K562 (cell line): ENCODE data around the gene SLC16A1. TPM values are rescaled to one million over a fixed set of nuclear protein-coding genes. Genes with fewer than 3 reads are reported as not detected.

Experiments
- BDP1 ChIP-seq: IDR thresholded peaks from 3 replicates; pipeline ENCODE4 v1.6.1; 2011; ENCODE audit not compliant: insufficient read length, insufficient read depth
- ETS1 ChIP-seq: conservative IDR thresholded peaks from 2 replicates; pipeline ENCODE4 v1.6.1; 2011; ENCODE audit warnings: low read depth, mild to moderate bottlenecking, low read length; ENCODE audit not compliant: control insufficient read depth
- MYBL2 ChIP-seq, 2 experiments: fragments of 450-650 bp in 1 of 2; sonication (generic) in 1 of 2; formaldehyde crosslinking in 1 of 2; IDR thresholded peaks; 2 replicates each; pipeline versions ENCODE4 v1.6.1 to v1.8.1; 2017 to 2022; ENCODE audit warnings: borderline replicate concordance in 1 of 2, inconsistent platforms in 1 of 2, low read depth in 1 of 2, mild to moderate bottlenecking in 1 of 2, missing genetic modification reagents in 1 of 2, moderate library complexity in 1 of 2
- NR4A1 ChIP-seq, 2 experiments: fragments of 250-450 bp in 1 of 2; fragments of 450-650 bp in 1 of 2; sonication (Bioruptor Pico) in 1 of 2; IDR thresholded peaks; 2 replicates each; pipeline versions ENCODE4 v1.4.0 to v1.6.1; 2016 to 2020; ENCODE audit warnings: mild to moderate bottlenecking in 2 of 2, missing compliant biosample characterization in 1 of 2, missing genetic modification characterization in 1 of 2, moderate library complexity in 1 of 2
- RFX5 ChIP-seq: IDR thresholded peaks from 2 replicates; pipeline ENCODE4 v1.6.1; 2011; ENCODE audit warnings: low read depth, mild to moderate bottlenecking, improper control_type of control experiment, low read length
- SMARCE1 ChIP-seq: fragments of 450-650 bp; IDR thresholded peaks from 2 replicates; pipeline ENCODE4 v1.7.1; 2016; ENCODE audit warnings: mild to moderate bottlenecking
- TFE3 ChIP-seq: fragments of 450-650 bp; formaldehyde crosslinking; IDR thresholded peaks from 2 replicates; pipeline ENCODE4 v1.4.0; 2020; ENCODE audit warnings: mild to moderate bottlenecking, mixed read lengths
- TSC22D4 ChIP-seq: fragments of 450-650 bp; IDR thresholded peaks from 2 replicates; pipeline ENCODE4 v1.6.1; 2016; ENCODE audit warnings: missing genetic modification characterization, missing biosample characterization, control low read depth
- XRCC4 ChIP-seq: IDR thresholded peaks from one replicate; pipeline ENCODE4 v1.6.1; 2011; ENCODE audit not compliant: insufficient read depth, insufficient read length; ENCODE audit errors: extremely low read depth
- ZKSCAN3 ChIP-seq: fragments of 250-450 bp; sonication (Bioruptor Pico); IDR thresholded peaks from 2 replicates; pipeline ENCODE4 v1.4.0; 2020
- ZNF165 ChIP-seq: fragments of 250-450 bp; sonication (Bioruptor Pico); IDR thresholded peaks from 2 replicates; pipeline ENCODE4 v1.4.0; 2020; ENCODE audit warnings: borderline replicate concordance
- ZNF589 ChIP-seq: fragments of 200-800 bp; sonication (Bioruptor generic); IDR thresholded peaks from 2 replicates; pipeline ENCODE4 v1.6.1; 2016; ENCODE audit warnings: low read depth, missing genetic modification characterization, missing compliant biosample characterization
- polyA plus RNA-seq, 8 experiments: library from polyadenylated mRNA; depleted of rRNA in 4 of 8; stranded (reverse) in 5 of 8; unstranded in 3 of 8; fragments of >200 nt; fragmentation: Nextera tagmentation in 2 of 8; fragmentation: Illumina TruSeq in 1 of 8; extraction: Ambion mirVana in 2 of 8; extraction: Trizol in 1 of 8; gene quantifications; 2 replicates each; pipeline versions ENCODE4 v1.2.1 to v1.2.3, GENCODE V29; 2011 to 2014; ENCODE audit warnings: inconsistent platforms in 1 of 8, missing spikeins in 1 of 8
- total RNA-seq, 7 experiments: library from RNA; depleted of rRNA in 6 of 7; stranded (reverse); fragments of >200 nt in 6 of 7; fragmentation: Illumina TruSeq in 2 of 7; extraction: Trizol in 2 of 7; gene quantifications; 2 replicates each; pipeline versions ENCODE4 v1.2.1 to v1.2.3, GENCODE V29; 2011 to 2021; ENCODE audit warnings: low replicate concordance in 1 of 7
- TF ChIP-seq, protein P1 (sequence below): sonication (generic); formaldehyde crosslinking; IDR thresholded peaks from 2 replicates; pipeline ENCODE4 v1.8.0; 2023; ENCODE audit warnings: mild to moderate bottlenecking, missing genetic modification reagents
- TF ChIP-seq, protein P2 (sequence below): IDR thresholded peaks from 2 replicates; pipeline ENCODE4 v1.6.1; 2012; ENCODE audit warnings: low read depth, low read length, improper control_type of control experiment, borderline replicate concordance

The SLC16A1 gene
- total and polyA plus RNA-seq, 9 of the 15 experiments (the other 6 are each of a cell fraction or from before 2014, with no cell fraction given), result 73.1 to 244 (median 117) TPM

- TF ChIP-seq RFX5, result no peak
- 0 out of 2 replicates have a peak, but pooled peaks have one; percentile 50 for TF ChIP-seq ZNF589
- TF ChIP-seq BDP1, result no peak
- TF ChIP-seq, protein P1, sequence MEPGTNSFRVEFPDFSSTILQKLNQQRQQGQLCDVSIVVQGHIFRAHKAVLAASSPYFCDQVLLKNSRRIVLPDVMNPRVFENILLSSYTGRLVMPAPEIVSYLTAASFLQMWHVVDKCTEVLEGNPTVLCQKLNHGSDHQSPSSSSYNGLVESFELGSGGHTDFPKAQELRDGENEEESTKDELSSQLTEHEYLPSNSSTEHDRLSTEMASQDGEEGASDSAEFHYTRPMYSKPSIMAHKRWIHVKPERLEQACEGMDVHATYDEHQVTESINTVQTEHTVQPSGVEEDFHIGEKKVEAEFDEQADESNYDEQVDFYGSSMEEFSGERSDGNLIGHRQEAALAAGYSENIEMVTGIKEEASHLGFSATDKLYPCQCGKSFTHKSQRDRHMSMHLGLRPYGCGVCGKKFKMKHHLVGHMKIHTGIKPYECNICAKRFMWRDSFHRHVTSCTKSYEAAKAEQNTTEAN (CRISPR knock-in tag), result no peak
- TF ChIP-seq TFE3 (CRISPR knock-in tag), result no peak
- no peak for TF ChIP-seq XRCC4
- peak; percentile 65 for TF ChIP-seq MYBL2 (IDR thresholded peaks at IDR 0.05; ENCODE audit: low read depth)
- TF ChIP-seq MYBL2 (CRISPR knock-in tag; IDR thresholded peaks at IDR 0.05; ENCODE audit: borderline replicate concordance), result no peak
- no peak for TF ChIP-seq TSC22D4 (tag)
- TF ChIP-seq ETS1, result no peak
- no peak for TF ChIP-seq ZKSCAN3 (CRISPR knock-in tag)
- no peak for TF ChIP-seq ZNF165
- TF ChIP-seq SMARCE1, result peak; percentile 85
- TF ChIP-seq, protein P2, sequence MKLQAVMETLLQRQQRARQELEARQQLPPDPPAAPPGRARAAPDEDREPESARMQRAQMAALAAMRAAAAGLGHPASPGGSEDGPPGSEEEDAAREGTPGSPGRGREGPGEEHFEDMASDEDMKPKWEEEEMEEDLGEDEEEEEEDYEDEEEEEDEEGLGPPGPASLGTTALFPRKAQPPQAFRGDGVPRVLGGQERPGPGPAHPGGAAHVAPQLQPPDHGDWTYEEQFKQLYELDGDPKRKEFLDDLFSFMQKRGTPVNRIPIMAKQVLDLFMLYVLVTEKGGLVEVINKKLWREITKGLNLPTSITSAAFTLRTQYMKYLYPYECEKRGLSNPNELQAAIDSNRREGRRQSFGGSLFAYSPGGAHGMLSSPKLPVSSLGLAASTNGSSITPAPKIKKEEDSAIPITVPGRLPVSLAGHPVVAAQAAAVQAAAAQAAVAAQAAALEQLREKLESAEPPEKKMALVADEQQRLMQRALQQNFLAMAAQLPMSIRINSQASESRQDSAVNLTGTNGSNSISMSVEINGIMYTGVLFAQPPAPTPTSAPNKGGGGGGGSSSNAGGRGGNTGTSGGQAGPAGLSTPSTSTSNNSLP, result peak; percentile 92; the same call in 1 of the 2 replicates
- TF ChIP-seq NR4A1 (CRISPR knock-in tag; IDR thresholded peaks at IDR 0.05), result no peak
- TF ChIP-seq NR4A1 (tag; IDR thresholded peaks at IDR 0.05), result peak; percentile 64; the same call in 1 of the 2 replicates
Observed at GRCh38 chr1:112935461-112936111, 20.4 kb downstream of the SLC16A1 start (continued).
